Measurements from ENCODE around the gene MYO1A.

- TF ChIP-seq CTCF (IDR thresholded peaks at IDR 0.05) (no peak), POLR2A (IDR thresholded peaks at IDR 0.05) (no peak)
Measured at GRCh38 chr12:57058454-57058853, 8.5 kb upstream of the MYO1A start.
